Erythroblast (primary cell): Measurements from ENCODE around the gene TMEM181.

Source experiments
- GATA1 ChIP-seq: IDR thresholded peaks from 2 replicates; pipeline ENCODE4 v1.6.1; 2011; ENCODE audit warnings: low read depth, mild to moderate bottlenecking, control low read depth, low read length, moderate library complexity
- POLR2A ChIP-seq: IDR thresholded peaks from 2 replicates; pipeline ENCODE4 v1.6.1; 2011; ENCODE audit warnings: mild to moderate bottlenecking, low read length

- TF ChIP-seq POLR2A, result no peak
- TF ChIP-seq GATA1, result no peak
These were observed 41.4 kb upstream of the TMEM181 start for GRCh38 chr6:158518191-158519127.
